HPDE6-E6E7 (cell line): ENCODE data around the gene CACTIN.
A peak's percentile ranks its signal among the peaks of the same experiment; 100 is the strongest.
"Not testable (repeated sequence)": the region's sequence is repeated elsewhere in the genome, so short reads cannot be mapped to it uniquely, and the experiment has no call there.

Experiments used
- DNase-seq: peaks from one replicate; pipeline ENCODE4 v3.0.0; 2011; ENCODE audit warnings: missing footprints; ENCODE audit errors: extremely low spot score

Gene CACTIN

GRCh38 chr19:3572132-3572854 lies 54.3 kb downstream of the CACTIN start:
- peak; percentile 94 for DNase-seq

- DNase-seq: no peak
These were observed 56.0 kb downstream of the CACTIN start for GRCh38 chr19:3570606-3571011.

- DNase-seq: not testable (repeated sequence)
These were observed 56.5 kb downstream of the CACTIN start for GRCh38 chr19:3570042-3570441.

GRCh38 chr19:3565139-3565538 lies 61.5 kb downstream of the CACTIN start:
- DNase-seq: no peak

- no peak for DNase-seq
These were observed 62.7 kb downstream of the CACTIN start for GRCh38 chr19:3563709-3564524.
